HG03439 (cell line): ENCODE results near the gene CCT2.
"Not testable (repeated sequence)": the region's sequence is repeated elsewhere in the genome, so short reads cannot be mapped to it uniquely, and the experiment has no call there.

ENCODE experiments used
- ATAC-seq: cut with Tn5 transposase; IDR thresholded peaks from one replicate; pipeline ENCODE4 v1.9.1; 2021; ENCODE audit warnings: mild to moderate bottlenecking, moderate library complexity; ENCODE audit not compliant: unreplicated experiment

The CCT2 gene

DNA sequence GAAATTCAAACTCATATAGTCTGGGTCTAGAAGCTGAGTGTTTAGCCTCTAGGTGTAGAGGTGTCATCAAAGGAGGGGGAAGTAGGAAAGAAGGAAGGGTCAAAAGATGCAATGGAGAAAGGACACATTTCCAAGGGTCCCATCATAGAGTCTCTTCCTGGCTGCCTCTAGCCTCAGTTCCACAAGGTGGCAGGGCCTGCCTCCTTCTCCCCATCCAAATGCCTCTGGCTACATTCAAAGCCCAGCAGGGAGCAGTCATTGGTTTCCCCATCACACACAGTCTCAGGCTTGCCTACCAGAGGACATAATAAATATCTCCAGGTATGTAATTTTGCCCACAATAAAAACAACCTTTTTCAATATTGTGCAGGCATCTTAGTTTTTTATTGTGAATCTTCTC is 2.1 kb upstream of the CCT2 start:
- no peak for ATAC-seq

DNA sequence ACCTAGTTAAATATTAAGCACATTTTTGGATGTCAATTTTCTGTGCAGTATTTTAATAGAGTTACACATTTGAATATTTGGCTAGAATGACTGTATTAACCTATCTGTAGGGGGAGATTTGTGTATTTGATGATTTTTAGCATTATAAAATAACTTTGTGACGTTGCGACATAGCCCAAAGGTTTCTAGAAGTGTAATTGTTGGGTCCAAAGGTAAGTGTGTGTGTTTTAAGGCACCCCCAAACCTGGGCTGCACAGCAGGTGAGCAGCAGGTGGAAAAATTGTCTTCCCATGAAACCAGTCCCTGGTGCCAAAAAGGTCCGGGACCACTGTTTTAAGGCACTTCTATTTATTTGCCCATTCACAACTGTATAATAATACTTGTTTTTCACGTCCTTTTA is 3.3 kb downstream of the CCT2 start:
- ATAC-seq, result no peak

DNA sequence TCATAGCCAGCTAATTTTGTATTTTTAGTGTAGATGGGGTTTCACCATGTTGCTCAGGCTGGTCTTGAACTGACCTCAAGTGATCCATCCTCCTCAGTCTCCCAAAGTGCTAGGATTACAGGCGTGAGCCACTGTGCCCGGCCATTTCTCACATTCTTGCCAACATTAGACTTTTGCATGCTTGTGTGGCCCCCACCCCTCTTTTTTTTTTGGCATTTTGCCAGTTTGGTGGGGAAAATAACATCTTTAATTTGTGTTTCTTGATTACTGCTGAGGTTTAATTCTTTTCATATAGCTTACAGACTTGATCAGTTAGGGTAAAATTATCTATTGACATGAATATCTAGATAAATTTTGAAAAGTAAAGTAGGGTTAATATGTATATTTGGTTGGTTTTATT is 3.8 kb downstream of the CCT2 start:
- no peak for ATAC-seq

DNA sequence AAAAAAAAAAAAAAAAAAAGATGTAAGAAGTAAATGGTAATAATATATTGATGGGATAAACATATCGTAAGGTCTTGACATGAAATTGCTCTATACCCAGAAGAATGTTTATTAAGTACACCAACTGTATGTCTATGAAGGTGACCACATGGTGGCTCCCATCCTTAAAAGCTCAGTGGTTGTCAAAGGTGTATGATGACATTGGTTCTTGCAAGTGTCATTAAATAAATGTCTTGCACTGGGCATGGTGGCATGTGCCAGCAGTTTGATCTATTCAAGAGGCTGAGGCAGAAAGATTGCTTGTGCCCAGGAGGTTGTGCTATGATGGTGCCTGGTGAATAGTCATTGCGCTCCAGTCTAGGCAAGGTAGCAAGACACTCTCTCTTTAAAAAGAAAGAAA is 10.4 kb downstream of the CCT2 start:
- no peak for ATAC-seq

DNA sequence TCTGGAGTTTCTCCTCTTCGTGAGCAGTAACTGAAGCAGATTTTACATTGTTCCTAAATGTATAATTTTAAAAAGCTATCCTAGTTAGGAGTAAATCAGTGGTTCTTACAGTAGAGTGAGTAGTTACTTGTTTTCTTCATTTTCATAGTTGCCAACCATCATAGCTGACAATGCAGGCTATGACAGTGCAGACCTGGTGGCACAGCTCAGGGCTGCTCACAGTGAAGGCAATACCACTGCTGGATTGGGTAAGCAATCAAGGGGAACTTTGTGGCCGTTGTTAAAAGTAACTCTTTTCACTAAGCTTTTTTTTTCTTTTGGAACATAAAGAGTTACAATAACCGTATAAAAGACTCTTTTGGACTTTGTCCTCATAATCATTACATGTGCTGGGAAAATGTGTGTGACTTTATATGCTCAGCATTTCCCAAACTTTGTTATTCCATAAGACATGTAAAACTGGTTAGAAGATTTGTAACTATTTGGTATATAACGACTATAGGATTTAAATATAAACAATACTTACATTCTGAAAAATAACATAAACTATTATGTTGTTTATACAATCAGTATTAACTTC is 13.0 kb downstream of the CCT2 start:
- no peak for ATAC-seq

DNA sequence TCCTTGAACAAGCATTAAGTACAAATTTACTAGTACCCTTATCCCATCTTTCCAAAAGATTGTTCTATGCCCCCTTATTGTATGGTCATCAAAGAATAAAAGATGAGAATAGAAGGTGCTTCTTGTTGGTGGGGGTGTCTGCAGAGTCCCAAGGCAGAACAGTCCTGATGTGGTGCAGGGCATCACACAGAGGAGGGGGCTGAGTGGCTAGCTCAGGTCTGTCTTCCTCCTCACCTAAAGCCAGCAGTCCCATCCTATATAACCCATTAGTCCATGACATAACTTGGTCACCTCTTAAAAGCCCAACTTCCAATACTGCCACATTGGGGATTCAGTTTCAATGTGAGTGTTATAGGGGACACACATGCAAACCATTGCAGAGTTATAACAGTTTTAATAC is 15.5 kb downstream of the CCT2 start:
- no peak for ATAC-seq

DNA sequence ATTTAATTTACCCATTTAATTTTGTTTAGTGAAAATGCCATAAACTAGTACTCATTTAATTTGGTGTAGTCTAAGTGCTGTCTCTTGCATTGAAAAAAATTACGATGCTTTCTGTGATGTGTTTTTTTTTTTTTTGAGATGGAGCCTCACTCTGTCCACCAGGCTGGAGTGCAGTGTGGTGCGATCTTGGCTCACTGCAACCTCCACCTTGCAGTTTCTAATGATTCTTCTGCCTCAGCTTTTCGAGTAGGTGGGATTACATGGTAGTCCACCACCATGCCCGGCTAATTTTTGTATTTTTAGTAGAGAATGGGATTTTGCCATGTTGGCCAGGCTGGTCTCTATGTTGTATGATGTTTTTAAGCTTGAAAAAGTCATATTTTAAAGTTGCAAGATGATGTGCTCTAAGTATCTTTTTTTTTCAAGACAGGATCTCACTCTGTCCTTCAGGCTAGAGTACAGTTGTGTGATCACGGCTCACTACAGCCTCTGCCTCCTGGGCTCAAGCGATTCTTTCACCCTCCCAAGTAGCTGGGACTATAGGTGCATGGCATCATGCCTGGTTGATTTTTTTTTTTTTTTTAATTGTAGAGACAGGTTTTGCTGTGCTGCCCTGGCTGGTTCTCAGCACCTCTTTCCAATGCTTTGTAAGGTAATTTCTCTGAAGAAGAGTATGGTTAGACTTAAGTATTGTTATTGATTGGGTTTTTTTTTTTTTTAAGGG is 16.9 kb downstream of the CCT2 start:
- ATAC-seq, result no peak

DNA sequence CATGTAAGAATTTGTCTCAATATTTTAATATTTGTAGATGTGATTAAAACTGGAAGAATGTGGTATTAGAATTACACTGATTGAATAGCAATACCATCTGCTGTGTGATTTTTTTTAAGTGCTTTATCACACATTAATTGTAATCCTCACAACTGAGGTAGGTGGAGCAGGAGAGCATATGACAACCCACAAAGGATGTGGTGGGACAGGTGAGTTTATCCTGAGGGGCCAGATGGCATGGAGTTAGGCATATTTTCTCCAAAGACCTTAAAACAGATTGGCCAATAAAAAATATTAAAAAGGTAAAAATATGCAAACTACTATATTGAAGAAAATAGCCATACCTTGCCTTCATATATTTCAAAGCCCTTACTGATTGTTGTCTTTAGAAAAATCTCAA is 17.7 kb downstream of the CCT2 start:
- no peak for ATAC-seq

DNA sequence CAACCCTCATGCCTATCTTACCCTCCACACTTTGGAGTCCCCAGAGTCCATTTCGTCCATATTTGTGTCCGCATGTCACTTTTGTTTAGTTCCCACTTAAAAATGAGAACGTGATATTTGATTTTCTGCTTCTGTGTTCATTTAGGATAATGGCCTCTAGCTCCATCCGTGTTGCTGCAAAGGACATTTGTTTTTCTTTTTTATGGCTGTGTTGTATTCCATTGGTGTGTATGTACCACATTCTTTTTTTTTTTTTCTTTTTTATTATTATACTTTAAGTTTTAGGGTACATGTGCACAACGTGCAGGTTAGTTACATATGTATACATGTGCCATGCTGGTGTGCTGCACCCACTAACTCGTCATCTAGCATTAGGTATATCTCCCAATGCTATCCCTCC is 18.3 kb downstream of the CCT2 start:
- not testable (repeated sequence) for ATAC-seq

DNA sequence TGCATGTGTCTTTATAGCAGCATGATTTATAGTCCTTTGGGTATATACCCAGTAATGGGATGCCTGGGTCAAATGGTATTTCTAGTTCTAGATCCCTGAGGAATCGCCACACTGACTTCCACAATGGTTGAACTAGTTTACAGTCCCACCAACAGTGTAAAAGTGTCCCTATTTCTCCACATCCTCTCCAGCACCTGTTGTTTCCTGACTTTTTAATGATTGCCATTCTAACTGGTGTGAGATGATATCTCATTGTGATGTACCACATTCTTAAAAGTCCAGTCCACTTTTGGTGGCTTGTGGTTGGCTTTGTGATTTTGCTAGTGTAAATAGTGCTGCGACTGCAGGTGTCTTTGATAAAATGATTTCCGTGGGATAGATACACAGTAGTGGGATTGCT is 19.0 kb downstream of the CCT2 start:
- not testable (repeated sequence) for ATAC-seq

DNA sequence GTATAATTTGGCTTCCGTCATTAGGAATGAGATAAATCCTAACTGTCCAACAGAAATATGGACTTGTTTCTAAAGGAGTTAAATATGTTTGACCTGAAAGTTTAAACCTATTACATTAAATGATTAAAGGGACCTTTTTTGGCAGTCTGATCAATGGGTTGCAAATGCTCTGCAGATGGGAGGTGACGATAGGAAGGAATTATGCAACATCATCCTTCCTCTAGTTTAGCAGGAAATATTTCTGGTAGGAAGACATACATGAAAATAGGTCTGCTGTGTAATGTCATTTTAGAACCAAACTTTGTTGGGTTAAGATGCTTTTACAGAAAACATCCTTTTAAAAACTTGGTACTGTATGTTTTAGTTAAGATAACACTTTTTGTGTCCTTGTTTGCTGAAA is 22.9 kb downstream of the CCT2 start:
- no peak for ATAC-seq

DNA sequence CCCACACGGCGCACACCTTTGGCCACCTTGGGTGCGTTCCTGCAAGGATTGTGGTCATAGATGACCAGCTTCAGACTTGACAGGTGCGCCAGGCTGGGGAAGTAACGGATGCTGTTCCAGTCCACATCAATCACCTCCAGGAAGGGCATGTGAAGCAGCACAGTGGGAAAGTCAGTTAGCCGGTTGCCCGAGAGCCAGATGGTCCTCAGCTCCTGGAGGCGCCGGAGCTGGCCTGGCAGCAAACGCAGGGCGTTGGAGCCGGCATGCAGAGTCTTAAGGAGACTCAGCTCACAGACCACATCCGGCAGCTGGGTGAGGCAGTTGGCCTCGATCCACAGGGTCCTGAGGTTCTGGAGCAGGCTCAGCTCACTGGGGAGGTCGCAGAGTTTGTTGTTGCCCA is 24.9 kb downstream of the CCT2 start:
- no peak for ATAC-seq

DNA sequence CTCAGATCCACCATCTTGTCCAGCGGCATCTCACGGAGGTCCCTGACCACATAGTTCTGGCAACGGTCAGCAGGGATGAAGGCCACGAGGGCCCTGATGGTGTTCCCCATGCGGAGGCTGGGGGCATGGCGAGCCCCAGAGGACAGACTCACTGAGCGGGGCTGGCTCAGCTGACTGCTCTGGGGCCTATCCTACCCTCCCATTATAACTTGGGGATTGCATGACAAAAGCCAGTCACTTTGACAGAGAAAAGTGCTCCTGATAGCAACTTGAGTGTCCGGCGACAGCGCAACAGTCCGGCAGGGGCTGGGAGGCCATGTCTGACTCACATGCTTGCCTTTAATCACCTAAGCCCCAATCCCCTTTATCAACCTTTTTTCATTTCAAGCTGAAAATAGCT is 25.5 kb downstream of the CCT2 start, which contains the start of gene LRRC10:
LRRC10 (minus strand) TSS at position 179 of the 400 bp plus-strand sequence; CDS start at position 110, 69 bp downstream.
- no peak for ATAC-seq

DNA sequence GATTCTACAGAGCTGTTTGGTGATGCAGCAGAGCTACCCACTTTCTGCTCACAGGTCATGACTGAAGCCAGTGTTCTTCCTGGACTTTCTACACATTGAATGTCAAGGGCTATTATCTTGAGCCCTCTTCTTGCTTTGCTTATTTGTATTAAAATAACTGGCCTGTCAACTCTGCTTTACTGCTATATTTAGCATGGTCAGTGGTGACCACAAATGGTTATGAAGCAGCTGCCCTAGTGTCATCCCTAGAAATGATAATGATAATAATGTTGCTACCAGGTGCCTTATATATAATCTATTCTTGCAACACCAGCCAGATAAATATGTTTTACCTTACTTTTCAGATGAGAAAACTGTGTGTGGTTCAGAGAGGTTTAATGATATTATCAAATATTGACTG is 28.1 kb downstream of the CCT2 start:
- no peak for ATAC-seq

DNA sequence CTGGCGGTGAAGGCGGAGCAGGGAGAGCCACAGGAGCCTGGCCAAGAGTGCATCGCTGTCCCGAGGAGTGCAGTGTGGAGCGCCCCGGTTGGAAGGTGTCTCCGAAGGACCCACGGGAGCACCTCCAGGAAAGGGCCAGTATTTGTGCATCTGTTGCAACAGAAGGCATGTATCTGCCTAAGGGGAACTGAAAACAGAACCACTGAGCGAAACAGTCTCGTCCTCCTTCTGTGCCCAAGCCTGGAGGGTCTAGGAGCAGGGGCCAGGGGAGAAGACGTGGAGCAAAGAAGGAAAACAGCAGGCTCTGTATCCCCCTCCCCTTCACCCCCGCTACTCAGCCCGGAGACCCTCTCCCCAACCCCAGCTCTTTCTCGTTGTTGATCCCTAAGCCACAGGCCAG is 30.8 kb downstream of the CCT2 start:
- ATAC-seq, result no peak

DNA sequence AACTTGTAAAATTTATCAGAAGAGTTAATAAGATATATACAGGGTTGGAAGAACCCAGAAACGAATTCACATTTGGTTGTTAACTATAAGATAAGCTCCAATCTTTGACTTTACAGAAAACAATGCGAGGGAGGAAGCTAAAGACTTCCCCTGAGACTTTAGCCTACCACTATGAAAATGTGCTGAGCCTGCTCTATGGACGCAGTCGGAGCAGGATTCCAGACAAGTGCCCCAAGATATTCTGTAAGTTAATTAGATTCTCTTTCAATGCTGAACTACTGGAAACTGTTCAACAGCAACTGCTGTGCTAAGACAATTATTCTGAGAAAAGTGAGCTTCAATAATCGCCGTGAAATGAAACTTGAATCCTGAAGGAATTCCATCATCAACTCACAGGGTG is 33.8 kb downstream of the CCT2 start:
- ATAC-seq, result no peak

DNA sequence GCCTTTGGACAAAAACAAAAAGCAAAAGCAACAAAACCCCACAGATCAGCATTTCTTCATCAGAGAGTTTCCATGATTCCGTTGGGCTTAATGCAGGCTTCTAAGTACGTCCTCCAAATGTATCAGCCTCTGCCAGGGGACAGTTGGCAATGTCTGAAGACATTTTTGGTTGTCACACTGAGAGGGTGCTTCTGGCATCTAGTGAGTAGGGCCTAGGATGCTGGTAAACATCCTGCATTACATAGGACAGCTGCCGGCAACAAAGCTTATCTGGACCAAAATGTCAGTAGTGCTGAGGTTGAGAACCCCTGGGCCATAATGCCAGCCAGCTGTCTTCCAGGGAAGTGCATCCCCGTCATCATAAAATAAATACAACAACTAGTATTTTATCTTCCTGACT is 34.8 kb downstream of the CCT2 start:
- no peak for ATAC-seq

DNA sequence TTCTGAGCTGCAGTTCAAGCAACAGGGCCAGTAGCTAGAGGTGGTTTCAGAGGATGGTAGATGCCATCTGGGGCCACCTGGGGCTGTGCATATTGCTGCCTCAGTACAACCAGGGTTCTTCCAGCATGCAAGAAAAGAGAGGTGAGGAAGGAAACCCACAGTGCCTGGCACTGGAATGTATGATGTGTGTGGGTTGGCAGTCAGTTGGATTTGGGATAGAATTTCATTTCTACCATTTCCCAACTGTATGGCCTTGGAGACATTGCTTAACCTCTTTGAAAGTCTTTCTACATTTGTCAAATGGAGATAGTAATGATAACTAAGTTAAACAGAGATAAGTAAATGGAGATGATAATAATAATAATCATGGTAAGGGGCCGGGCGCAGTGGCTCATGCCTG is 35.7 kb downstream of the CCT2 start:
- no peak for ATAC-seq

DNA sequence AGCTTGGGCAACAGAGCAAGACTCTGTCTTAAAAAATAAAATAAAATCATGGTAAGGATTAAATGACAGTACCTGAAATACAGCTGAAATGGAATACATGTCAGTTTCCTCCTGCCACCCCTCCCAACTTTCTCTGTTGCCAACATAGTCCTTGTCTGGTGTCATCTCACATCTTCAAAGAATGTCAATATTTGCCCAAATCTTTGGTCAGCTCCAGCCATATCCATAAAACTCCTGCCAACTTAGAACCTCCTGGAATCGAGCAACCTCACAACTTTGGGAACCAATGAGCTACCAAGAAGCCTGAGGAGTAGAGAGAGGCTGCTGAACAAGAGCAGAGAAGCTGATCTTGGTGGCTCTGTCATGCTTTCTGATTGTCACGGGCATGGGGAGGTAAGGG is 36.3 kb downstream of the CCT2 start:
- ATAC-seq, result no peak

DNA sequence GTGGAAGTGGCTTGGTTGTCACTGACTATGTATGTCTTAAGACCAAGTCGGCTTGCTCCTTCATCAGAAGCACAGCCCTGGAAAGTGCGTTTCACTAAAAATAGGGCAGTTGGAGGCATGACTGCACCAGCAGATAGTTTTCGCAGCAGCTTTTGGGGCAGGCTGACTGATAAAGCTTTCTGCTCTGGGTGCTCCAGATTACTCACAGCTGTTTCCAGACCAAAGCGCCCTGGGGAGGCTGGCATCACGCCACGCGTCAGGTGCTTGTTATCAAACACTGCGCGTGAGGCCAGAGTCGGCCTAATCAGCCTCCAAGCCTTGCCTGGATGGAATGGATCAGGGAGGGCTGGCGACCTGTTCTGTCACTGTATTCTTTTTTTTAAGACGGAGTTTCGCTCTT is 38.7 kb downstream of the CCT2 start:
- no peak for ATAC-seq

DNA sequence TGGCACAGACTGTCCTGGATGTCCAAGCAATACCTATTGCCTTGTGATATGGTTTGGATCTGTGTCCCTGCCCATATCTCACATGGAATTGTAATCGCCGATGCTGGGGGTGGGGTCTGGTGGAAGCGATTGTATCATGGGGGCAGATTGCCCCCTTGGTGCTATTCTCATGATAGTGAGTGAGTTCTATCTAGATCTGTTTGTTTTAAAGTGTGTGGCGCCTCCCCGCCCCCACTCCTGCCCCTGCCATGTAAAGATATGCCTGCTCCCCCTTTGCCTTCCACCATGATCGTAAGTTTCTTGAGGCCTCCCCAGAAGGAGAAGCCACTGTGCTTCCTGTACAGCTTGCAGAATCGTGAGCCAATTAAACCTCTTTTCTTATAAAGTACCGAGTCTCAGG is 42.2 kb downstream of the CCT2 start:
- ATAC-seq, result no peak

DNA sequence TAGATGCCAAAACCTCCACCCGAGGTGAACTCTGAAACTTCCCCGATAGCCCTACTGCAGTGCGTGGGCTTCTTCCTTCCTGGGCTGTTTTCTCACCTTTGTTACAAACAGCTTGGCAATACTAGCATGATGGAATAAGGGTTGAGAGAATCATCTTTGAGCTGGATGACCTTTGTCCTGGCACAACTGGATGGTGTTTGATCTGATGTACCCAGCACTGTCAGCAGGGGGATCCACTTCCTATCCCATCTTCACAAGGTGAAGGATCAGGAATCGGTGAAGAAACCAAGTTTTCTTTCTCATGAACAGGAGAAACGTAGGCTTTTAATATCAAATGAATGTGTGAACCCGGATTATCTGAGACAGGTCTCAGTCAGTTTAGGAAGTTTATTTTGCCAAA is 44.9 kb downstream of the CCT2 start:
- ATAC-seq, result no peak

DNA sequence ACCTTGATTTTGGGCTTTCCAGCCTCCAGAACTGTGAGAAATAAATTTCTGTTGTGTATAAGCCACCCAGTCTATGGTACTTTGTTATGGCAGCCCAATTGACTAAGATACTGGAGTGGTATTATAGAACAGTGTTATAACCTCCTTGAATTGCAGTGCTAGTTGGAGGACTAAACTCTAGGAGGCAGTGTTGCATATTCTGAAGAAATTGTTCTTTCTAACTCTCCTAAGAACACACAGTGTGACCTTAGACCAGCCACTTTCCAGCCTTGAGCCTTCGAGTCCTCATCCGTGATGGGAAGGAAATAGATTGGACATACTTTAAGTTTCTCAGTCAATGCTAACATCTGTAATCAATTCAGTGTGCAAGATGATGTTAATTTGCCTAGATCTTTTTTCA is 47.8 kb downstream of the CCT2 start:
- no peak for ATAC-seq
